ENCODE results near the gene ZNFX1.

Gene ZNFX1

DNA sequence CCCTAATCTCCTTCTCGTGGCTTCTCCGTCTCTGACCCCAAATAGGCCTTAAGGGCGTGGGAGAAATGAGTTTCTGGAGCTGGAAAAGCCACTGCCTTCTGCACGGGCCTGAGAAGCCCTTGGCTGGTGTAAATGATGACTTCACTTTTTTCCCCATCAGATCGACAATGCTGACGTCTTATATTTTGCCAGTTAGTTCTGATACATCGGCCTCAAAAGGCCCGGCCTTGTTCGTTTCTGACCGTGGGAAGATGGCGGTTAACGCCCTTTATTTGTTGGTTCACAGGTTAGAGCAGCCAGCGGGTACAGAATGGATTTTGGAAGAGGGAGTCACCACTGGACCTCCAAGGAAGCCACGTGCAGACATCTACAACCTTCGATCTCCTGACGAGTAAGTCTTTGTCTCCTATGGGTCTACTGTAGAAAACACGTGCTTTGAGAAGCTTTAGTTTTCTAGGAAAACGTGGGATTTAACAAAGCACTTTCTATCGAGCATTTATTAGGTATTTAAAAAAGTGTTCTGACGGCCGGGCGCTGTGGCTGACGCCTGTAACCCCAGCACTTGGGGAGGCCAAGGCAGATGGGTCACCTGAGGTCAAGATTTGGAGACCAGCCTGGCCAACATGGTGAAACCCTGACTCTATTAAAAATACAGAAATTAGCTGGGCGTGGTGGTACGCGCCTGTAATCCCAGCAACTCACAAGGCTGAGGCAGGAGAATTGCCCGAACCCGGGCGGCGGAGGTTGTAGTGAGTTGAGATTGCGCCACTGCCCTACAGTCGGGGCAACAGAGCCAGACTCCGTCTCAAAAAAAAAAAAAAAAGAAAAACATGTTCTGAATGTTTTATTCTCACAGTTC, 1.2 kb upstream of the ZNFX1 start:
- peak; percentile 37 for DNase-seq

DNA sequence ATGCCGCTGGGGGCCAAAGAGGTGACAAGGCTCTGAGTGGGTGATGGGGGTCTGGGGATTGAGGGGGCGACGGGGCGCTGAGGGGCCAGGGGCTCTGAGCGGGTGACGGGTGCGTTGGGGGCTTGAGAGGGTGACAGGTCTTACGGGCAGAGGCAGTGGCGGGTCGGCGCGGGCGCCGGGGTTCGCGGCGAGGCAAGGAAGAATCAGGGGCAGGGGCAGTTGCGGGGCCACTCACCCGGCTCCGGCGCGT, 146 bp downstream of the ZNFX1 start:
- DNase-seq: no peak

DNA sequence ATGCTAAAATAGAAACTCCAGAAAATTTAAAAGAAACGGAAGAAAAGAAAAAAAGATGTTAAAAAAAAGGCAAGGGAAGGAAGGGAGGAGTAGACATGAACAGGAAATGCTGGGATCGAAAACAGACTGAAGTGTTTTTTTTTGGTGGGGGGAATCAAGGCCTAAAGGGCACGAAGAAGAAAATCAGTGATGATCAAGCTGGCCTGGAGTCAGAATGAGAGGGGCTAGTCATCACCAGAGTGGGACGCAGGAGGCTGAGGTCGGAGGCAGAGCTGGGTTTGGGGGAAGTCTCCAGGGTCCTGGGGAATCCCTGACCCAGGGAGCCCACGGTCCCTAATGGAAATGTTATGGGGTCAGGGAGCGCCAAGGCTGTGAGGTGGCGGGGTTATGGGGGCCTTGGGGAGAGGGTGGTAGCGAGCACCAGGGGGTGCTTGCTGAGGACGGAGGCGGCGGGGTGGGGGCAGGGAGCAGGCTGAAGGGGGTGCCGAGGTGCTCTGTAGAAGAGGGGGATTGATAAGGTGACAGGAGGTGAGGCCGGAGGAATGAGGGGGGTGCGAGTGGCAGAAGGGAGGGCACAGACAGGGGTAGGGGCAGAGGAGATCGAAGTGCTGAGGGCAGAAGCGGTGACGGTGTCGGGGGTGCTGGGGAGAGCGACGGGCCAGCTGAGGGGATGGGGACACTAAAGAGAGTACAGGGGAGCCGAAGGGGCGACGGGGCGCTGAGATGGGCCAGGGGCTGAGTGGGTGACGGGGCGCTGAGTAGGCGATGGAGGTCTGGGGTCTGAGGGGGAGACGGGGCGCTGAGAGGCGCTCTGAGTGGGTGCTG, 684 bp downstream of the ZNFX1 start:
- DNase-seq: peak; percentile 31

DNA sequence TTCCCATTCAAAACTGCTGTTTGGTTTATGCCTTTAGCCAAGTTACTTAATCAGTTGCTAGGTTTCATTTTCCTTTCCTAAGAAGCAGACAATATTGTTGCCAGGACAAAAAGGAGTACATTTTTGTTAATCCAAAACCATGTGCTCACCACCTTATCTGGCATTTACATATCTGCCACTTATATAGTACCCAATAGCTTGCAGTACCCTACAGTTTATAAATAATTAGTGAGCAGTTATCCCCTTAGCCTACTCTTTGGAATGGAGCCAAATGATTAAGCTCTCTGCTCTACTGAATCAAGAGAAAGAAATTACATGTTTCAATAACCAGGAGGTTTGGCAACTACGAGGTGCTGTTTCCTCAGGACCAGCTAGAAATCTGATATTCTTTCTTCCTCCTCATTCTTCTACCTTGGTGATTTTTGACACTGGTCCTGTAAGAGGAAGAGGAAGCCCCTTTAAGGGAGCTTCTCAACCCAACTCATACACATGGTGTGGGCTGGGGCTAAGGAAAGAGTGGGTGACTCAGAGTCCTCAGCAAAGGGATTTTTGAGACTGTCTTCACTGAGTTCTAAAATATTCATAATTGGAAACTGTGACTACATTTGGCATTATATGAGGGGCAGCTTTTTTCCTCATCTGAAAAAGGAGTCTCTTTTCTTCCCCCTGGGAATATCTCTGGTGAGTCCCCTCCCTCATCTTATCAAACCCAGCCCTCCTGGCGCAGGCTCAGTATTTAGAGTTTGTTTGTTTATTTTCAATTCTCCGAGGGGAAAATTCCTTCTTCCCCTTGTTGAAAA, 1.5 kb downstream of the ZNFX1 start:
- peak; percentile 77 for DNase-seq

DNA sequence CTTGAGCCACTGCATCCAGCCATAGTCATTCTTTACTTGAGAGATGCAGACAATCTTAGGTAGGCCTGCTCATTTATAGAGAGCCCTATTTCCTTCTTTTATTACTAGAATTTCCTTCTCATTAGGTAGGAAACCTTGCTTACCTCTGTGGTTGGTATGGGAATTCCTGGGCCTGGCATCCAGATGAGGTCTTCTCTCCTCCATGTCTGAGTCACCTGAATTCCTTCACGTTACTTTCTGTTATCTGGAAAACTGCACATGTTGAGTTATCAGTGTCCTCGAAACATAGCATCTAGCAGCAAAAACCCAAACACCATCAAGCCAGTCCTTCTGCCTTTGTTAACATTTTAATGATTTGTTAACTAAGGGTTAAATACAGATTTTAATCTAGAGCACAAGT, 2.2 kb downstream of the ZNFX1 start:
- no peak for DNase-seq

DNA sequence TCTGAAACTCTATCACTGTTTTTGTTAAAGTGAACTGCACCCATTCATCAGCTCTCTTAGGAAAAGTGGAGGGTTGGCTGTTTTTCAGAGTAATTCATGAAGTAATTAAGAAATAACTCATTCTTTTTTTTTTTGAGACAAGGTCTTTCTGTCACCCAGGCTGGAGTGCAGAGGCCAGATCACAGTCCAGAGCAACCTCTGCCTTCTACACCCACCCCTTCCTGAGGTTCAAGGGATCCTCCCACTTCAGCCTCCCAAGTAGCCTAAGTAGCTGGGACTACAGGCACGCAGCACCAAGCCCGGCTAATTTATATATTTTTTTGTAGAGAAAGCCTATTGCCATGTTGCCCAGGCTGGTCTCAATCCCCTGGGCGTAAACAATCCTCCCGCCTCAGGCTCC, 2.6 kb downstream of the ZNFX1 start:
- DNase-seq: no peak

DNA sequence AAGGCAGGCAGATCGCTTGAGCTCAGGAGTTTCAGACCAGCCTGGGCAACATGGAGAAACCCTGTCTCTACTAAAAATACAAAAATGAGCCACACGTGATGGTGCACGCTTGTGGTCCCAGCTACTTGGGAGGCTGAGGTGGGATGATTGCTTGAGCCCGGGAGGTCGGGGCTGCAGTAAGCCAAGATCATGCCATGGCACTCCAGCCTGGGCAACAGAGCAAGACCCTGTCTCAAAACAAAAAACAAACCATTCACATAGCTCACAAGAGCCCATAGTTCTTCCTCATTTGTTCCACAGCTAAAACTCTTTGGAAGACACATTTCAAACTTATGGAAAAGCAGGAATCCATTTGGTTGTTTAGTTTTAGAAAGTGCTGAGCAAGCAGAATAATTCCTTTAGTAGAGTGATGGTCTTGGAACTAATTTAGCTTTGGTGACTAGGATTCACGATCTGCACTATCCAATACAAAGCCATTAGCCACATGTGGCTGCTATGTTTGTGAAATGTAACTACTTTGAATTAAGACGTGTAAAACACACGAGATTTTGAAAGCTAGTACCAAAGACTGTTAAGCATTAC, 4.1 kb downstream of the ZNFX1 start:
- no peak for DNase-seq

DNA sequence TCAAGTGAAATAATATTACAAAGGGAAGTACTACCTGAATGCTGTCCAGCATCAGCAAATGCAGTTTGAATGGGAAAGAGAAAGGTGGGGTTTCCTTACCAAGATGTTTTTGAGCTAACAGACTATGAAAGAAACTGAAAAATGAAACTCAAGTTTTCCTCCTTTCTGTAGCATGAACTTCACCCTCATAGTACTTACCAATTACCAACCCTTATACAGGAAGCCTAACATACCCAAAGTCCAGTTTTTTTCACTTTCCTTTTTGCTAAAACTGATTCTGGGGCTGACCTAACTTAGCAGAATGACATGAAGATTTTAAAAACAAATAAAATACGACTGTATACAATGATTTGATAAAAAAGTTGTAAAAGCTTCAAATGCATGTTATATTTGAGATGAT, 5.2 kb downstream of the ZNFX1 start:
- no peak for DNase-seq

DNA sequence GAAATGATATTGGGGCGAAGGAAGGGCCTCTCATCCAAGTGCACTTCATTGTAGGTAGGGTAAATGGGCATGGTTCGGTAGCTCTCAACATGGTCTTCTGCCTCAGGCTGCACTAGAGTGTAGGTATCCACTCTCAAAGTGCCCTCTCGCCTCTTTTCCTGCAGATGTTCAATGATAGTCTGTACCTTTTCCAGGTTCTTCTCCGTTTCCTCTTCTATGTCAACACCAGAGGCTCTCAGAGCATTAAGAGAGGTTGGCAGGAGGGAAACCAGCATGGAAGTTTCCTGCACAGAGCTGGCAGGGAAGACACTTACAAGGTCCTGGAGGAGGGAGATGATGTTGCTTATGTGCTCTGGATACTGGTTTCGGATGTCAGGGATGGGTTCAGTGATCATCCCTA, 7.1 kb downstream of the ZNFX1 start:
- no peak for DNase-seq

DNA sequence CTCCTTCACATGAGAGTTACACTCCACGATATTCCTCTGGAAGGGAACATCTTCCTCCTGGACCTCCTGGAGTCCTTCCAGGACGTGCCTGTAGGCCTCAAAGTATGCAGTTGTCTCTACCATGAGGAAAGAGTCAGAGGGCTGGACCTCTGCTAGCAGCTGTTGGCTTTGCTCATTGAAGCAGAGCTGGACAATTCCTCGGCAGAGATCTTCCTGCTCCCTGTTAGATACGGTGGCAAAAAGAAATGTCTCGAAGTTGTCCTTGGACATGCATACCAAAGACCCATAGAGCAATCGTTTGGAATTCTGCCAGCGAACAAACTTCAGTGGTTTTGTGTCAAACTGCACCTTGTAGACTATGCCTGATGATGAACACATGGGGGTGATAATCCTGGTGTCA, 7.7 kb downstream of the ZNFX1 start:
- DNase-seq: peak; percentile 28

DNA sequence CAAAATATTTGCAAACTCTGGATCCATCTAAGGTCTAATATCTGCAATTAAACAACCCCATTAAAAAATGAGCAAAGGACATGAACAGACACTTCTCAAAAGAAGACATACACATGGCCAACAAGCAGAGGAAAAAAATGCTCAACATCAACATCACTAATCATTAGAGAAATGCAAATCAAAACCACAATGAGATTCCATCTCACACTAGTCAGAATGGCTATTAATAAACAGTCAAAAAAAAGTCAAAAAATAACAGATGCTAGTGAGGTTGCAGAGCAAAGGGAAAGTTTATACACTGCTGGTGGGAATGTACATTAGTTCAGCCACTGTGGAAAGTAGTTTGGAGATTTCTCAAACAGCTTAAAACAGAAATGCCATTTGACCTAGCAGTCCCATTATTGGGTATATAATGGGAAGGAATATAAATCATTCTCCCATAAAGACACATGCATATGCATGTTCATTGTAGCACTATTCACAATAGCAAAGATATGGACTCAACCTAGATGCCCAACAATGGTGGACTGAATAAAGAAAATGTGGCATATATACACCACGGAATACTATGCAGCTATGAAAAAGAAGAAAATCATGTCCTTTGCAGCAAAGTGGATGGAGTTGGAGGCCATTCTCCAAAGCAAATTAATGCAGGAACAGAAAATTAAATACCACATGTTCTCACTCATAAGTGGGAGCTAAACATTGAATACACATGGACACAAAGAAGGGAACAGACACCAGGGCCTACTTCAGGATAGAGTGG, 9.1 kb downstream of the ZNFX1 start:
- peak; percentile 75 for DNase-seq

DNA sequence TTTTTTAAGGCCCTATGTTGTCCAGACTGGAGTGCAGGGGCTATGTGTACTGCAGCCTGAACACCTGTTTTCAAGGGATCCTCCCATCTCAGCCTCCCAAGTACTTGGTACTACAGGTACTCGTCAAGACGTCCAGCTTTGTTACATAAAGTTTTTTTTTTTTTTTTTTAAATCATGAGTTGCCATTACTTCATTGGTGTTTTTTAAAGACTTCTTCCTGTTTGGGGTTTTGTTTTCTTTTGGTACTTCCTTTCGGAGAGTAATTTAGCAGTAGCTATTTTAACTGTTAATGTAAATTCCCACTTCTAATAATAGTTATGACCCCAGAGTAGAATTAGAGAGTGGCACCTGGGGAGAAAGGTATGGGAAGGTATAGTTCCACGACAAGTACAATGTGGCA, 10.5 kb downstream of the ZNFX1 start:
- DNase-seq: no peak

DNA sequence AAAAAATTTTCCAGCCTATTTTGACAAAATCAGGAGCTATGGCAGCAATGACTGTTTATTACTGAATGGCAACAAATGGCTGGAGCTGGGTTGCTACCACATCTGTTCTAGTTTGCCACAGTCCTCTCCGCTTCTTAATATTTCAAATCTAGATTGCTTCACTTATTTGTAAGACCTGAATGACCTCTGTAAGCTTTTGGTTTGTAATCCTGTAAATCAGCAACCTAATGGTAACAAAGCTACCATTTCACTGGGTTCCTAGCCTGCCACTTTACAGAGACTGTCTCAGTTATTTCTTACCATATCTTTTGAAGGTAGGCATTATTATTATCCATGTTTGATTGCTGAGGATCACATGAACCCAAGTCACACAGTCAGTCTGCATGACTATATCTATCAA, 15.4 kb downstream of the ZNFX1 start:
- DNase-seq: no peak

DNA sequence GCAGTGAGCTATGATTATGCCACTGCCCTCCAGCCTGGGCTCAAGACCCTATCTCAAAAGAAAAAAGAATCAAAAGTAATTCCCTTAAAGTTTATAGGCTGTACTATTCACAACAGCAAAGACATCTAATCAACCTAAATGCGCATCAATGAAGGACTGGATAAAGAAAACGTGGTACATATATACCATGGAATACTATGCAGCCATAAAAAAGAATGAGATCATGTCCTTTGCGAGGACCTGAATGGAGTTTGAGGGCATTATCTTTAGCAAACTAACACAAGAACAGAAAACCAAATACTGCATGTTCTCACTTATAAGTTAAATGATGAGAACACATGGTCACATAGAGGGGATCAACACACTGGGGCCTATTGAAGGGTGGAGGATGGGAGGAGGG, 16.7 kb downstream of the ZNFX1 start:
- no peak for DNase-seq

DNA sequence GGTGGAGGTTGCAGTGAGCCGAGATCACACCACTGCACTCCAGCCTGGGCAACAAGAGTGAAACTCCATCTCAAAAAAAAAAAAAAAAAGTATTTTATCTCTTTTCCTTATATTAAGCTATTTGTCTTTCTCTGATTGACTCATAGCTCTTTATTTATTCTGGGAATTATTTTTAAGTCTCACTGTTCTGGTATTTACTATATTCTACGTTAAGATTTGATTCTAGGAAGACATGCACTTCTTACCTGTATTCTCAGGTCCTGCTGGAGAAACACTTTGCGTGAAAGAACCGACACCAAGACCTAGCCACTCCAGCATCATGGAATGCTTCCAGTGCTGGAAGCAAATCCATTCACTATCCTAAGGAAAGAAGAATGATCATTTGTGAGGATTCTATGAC, 17.6 kb downstream of the ZNFX1 start:
- no peak for DNase-seq

DNA sequence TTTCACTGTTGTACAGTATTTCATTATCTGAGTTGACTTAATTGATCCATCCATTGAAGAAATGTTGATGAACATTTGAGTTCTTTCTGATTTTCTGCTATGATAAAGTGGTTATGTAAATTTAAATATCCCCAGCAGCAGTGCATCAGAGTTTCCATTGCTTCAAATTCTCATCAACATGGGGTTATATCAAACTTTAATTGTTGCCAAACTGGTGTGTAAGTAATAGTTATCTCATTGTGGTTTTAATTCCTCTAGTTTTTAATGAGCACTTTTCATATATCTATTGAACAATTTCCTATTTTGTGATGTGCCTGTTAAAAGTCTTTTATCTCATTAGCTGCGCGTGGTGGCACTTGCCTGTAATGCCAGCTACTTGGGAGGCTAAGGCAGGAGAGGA, 18.1 kb downstream of the ZNFX1 start:
- DNase-seq: no peak

DNA sequence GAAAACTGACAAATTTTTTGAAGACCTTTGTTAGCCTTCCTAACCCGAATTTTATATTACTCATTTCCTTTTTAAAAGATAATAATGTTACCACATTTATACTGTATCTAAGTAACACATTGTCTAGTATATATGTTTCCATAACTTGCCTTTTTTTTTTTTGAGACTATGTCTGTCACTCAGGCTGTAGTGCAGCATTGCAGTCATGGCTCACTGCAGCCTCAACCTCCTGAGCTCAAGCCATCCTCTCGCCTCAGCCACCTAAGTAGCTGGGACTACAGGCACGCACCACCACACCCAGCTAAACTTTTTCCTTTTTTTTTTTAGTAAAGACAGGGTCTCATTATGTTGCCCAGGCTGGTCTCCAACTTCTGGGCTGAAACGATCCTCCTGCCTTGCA, 18.6 kb downstream of the ZNFX1 start:
- DNase-seq: no peak

DNA sequence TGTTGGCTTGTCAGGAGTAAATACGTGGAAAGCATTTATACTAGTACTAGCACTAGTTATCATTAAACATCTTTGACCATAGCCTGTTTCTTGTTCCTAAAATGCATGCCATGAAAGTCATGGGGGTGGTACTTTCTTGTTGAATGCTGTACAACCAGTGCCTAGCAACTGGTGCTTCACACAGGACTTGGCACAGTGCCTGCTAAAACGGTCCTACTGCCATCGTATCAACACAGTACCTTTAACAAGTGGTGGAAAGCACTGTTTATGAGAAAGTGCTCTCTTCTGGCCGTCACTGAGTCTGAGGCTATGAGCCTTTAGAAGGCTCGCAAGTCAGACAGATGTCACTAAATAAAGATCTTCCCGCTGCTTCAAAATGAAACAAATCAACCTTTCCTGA, 21.6 kb downstream of the ZNFX1 start:
- DNase-seq: no peak

DNA sequence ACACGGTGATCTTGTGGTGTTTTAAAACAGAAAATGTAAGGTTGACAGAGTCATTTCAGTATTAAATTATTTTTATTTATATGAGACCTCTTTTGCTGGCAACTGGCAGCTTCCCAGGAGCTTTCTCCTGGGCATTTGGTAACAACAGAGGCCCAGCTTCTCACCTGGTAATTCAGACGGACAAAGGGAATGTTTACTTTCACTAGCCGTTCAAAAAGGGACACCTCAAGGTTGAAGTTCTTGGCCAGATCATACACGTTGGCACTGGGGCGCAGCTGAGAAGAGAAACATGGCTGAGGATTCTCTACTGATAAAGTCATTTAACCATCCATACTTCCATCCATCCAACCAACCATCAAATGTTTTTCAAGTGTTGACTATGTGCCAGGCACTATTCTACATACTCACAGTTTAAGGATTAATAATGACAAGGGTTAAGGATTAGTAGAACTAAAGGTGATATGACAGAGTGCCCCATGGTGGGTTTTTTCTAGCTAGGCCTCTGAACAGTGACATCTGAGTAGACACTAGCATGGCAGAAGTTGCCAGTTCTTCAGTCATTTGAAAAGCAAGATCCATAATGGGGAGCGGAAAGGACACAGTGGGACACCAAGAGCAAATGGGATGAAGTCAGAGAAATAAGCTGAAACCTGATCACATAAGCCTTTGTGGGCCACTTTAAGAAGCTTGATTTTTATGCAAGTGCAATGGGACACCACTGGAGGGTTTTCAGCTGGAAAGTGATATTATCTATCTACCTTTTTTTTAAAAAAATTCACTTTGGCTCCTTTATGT, 25.1 kb downstream of the ZNFX1 start:
- no peak for DNase-seq

DNA sequence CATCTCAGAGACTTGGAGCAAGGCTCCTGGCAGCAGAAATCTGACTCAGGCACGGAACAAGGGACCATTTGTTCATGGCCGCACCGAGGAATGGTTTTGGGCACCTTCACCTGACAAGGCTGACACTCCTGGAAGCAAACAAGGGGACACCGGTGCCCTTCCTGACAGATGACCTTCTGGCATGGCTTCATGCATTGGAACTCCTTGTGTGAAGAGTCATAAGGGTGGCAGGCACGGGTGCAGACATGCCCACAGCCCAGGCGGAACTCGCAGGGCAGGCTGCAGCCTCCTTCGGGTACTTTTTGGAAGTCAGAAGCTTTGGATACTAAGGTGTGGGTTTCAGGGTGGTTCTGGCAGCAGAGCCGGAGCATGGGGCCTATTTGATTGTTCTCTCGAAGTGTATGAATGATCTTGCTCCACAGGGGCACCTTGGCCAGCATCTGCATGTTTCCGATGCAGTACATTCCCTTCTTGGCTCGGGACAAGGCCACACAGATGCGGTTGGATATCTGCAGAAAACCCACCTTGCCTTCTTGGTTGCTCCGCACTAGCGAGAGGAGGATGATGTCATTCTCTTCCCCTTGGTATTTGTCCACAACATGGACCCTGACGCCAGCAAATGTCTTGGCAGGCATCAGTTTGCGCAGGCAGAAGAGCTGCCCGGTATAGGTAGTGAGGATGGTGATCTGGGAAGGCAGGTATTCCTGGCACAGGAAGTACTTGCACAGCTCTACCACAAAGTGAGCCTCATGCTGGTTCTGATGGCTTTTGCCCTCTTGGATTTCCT, 28.8 kb downstream of the ZNFX1 start:
- DNase-seq: no peak

DNA sequence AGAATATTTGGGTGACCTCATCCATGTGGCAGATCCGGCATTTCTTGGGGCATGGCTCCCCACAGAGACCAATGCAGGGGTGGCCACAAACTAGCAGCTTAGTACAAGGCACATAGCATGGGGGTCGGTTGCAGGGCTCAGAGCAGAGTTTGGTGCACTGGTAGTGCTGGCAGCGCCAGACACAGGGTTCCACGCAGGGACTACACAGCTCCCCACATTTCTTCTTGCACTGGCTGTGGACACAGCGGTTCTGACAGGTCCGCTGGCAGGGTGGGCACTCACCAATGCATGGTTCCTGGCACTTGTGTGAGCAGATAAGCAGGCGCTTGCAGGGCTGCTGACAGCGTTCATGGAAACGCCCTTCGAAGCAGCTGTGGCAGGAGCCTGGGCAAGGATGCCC, 29.6 kb downstream of the ZNFX1 start:
- no peak for DNase-seq
